HEK293T (cell line): Measurements from ENCODE around the gene TAGLN3.

Experiments
- ARNT ChIP-seq: fragments of 450-650 bp; IDR thresholded peaks from 2 replicates; pipeline ENCODE4 v1.6.1; 2017; ENCODE audit warnings: mild to moderate bottlenecking
- TF ChIP-seq, protein P1 (sequence below): fragments of 450-650 bp; IDR thresholded peaks from 2 replicates; pipeline ENCODE4 v1.6.1; 2016

DNA sequence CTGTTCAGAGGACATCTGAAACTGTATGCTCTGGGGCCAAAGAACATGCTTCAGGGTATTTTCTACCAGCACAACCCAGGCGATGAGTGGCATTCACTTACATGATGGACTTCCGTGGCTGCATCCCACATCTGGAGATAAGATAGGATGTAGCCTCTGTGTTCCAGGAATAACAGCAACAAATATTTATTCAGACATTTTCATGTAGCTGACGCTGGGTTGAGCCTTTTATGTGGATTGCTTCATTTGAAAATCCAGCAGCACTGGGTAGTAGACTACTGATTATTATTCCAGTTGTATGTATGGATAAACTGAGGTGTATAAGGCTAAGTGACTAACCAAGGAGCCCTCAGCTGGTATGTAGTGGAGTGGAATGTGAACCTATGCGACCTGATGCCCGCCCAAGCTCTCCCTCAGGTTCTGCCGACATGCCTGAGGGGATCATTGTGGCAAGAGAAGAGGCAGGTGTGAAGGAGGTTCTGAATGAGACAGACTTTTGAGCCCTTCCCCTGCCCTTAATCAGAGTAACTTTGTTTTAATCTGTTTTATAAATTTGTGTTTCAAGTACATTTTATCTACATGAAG, 45.8 kb upstream of the TAGLN3 start:
- TF ChIP-seq, protein P1, sequence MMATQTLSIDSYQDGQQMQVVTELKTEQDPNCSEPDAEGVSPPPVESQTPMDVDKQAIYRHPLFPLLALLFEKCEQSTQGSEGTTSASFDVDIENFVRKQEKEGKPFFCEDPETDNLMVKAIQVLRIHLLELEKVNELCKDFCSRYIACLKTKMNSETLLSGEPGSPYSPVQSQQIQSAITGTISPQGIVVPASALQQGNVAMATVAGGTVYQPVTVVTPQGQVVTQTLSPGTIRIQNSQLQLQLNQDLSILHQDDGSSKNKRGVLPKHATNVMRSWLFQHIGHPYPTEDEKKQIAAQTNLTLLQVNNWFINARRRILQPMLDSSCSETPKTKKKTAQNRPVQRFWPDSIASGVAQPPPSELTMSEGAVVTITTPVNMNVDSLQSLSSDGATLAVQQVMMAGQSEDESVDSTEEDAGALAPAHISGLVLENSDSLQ: no peak
- TF ChIP-seq ARNT: no peak
